HG03103 (cell line): ENCODE measurements around the gene ZCCHC2.

Experiments
- ATAC-seq: cut with Tn5 transposase; IDR thresholded peaks from one replicate; pipeline ENCODE4 v1.9.1; 2021; ENCODE audit warnings: low read depth; ENCODE audit not compliant: unreplicated experiment

ZCCHC2 gene

DNA sequence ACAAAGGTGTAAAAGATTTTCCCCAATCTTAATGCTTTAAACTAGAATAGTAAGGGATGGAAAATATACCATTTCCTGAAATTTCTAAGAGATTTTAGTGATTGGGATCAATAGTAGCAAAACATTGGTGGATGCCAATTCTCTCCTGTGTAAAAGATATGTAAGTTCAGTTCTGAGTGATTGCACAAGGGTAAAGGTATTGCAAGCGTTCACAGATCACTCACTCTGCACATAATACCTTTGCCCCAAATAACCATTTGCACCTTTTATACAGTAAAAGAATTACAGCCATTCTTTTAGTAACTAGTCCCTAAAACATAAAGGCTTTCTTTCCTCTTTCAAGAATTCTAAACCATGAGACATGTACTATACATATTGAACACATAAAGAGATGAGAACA lies 13.0 kb upstream of the ZCCHC2 start:
- ATAC-seq: no peak

DNA sequence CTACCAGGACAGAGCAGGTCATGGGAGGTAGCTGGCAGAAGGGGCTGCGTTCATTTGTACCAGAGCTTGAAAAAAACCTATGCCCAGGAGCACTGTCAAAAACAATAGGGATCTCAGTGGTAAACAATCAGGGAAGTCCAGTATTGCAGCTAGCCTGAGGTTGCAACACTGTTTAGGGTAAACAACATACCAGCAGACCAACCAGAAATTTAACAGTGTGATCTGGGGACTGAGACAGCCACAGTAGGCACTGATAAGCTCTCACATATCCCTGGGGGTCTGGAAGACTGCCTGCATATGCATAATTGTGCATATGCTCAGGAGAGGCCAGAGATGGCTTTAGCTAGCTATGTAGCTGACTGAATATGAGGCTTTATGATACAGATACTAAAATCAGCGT lies 12.0 kb upstream of the ZCCHC2 start:
- no peak for ATAC-seq

DNA sequence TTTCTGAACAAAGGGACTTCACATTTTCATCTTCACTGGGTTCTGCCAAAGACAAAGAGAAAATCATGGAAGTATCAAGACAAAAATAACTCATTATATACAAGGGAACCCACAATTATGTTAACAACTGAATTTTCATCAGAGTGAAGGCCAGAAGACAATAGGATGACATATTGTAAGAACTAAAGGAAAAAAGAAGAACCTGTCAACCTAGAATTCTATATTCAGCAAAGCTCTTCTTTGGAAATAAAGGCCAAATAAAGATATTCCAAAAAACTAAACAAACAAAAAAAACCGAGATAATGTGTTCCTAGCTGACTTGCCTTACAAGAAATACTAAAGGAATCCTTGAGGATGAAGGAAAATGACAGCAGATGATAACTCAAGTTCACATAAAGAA lies 10.3 kb upstream of the ZCCHC2 start:
- no peak for ATAC-seq

DNA sequence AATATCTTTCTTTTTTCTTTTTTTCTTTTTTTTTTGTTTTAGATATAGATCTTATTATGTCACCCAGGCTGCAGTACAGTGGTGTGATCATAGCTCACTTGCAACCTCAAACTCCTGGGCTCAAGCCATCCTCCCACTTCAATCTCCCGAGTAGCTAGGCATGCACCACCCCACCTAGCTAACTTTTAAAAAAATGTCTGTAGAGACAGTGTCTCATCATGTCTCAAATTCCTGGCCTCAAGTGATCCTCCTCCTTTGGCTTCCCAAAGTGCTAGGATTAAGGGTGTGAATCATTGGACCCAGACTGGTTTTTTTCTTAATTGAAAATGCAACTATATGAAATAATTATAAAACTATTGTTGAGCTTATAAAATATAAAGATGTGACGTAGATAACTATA lies 9.8 kb upstream of the ZCCHC2 start:
- no peak for ATAC-seq

DNA sequence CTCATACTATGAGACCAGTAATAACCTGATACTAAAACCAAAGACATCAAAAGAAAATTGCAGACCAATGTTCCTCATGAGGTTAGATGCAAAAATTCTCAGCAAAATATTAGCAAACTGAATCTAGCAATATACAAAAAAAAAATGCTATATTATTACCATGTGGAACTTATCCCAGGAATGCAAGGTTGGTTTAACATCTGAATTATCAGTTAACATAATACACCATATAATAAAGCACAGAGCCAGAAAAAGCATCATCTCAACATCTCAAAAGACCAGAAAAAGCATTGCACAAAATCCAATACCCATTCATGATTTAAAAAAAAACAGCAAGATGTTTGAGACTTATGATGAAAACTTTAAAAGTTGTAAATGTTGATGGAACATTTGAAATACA lies 8.3 kb upstream of the ZCCHC2 start:
- ATAC-seq: no peak

DNA sequence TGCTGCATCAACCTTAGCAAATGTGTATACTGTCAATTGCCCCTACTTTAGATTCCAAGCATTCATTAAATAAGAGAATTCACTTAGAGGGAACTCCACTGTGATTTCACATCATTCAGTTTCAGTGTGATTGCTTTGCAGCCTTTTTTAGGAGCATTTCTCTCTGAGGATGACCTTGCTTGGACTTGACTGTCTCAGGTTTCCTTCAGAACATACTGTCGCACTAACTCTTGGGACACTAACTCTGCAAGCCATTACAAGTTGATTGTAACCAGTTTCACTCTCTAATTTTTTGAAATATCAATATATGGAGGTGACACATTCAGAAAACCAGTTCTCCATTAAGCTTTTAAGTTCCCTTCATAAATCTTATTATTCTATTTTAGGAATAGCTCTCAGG lies 6.6 kb upstream of the ZCCHC2 start:
- ATAC-seq: no peak

DNA sequence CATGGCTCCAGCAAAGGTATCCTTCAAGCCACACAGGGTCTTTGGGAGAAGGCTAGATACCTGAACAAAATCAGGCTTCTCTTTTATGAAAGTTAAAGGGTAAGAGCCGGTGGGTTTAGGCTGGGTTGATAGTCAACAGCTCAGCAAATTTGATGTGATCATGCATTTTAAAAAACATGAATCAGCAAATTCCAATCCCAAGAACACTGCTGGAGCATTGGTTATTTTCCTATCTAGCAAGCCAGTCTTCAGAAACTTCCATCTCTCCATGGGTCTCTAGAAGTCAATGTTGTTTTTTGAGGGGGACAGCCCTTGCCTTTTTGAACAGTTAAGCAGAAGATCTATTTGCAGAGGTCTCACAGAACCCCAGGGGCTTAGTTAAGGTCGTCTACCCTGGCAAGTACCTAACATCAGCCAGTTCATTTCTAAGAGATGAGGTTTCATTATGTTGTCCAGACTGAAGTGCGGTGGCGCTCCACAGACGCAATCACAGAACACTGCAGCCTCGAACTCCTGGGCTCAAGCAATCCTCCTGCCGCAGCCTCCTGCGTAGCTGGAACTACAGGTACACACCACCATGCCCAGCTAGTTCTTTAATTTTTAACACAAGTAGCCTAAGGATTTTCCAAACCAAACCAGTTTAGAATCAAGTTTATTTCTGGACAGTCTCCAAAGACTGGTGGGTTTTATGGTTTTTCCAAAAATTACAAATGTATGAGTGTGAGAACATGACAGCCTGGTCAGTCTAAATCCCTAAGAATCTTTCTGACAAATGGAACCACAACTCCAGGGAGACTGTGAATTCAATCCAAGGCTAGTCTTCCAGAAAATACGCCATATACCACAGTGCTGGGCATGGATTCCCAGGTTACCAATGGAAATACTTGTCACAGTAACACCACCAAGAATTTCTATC lies 4.1 kb upstream of the ZCCHC2 start:
- no peak for ATAC-seq

DNA sequence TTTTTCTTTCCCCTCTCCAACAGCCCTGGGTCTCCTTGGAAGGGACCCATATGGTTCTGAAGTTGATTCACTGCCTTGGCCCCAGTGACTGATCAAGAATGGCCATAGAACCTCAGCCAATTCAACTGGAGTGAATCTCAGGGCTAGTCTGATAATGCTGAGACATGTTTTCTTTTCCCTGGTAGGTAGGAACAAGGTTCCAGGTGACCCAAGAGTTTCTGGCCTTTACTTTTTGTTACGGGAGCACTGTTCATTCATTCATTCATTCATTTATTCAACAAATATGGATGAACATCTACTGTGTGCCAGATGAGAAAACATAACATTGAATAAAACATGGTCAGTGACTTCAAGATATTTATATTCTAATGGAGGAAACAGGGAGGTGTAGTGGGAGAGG lies 3.1 kb upstream of the ZCCHC2 start:
- ATAC-seq: no peak

- no peak for ATAC-seq
Observed at GRCh38 chr18:62521082-62521481, 1.7 kb upstream of the ZCCHC2 start.

GRCh38 chr18:62521593-62521992 lies 1.2 kb upstream of the ZCCHC2 start:
- no peak for ATAC-seq

GRCh38 chr18:62522178-62522503 lies 684 bp upstream of the ZCCHC2 start:
- peak; percentile 1 for ATAC-seq

- ATAC-seq: no peak
Observed at GRCh38 chr18:62523255-62523588, 397 bp downstream of the ZCCHC2 start.

GRCh38 chr18:62523631-62524439 lies 1.0 kb downstream of the ZCCHC2 start:
- no peak for ATAC-seq

GRCh38 chr18:62524440-62525200 lies 1.8 kb downstream of the ZCCHC2 start:
- ATAC-seq: no peak

DNA sequence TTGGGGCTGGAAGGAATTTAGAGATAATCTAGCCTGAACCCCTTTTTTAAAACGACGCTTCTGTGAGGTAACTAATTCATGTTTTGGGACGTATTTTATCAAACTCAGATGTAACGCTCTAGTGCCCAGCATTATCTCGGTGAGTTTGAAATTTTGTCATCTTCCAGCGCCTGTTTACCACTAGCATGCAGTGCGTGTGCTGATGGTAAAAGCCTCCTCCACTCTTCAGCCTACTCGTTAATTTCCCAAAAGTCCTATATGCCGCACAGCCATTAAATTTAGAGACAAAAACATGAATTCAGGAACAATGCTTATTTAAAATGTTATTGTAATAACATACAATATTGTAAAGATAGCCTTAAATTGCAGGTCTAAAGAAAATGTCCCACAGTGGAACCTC lies 2.8 kb downstream of the ZCCHC2 start:
- no peak for ATAC-seq

- ATAC-seq: no peak
Observed at GRCh38 chr18:62526098-62527025, 3.5 kb downstream of the ZCCHC2 start.

GRCh38 chr18:62529597-62529996 lies 6.8 kb downstream of the ZCCHC2 start:
- no peak for ATAC-seq

GRCh38 chr18:62531078-62531477 lies 8.3 kb downstream of the ZCCHC2 start:
- ATAC-seq: no peak

DNA sequence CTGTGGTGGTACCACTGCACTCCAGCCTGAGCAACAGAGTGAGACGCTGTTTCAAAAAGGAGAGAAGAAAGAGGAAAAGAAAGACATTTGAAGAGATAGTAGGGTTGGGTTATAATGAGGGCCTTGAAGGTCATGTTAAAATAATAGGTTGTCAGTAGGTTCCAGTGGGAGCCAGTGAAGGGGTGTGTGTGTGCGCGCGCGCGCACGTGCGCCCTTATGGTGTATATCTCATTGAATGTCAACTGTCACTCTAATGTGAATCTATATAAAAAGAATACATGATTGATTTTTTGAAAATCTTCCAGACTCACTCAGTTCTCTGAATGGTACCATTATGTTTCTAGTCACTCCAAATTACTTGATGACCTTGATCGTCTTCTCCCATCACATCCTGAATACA lies 9.1 kb downstream of the ZCCHC2 start:
- no peak for ATAC-seq

DNA sequence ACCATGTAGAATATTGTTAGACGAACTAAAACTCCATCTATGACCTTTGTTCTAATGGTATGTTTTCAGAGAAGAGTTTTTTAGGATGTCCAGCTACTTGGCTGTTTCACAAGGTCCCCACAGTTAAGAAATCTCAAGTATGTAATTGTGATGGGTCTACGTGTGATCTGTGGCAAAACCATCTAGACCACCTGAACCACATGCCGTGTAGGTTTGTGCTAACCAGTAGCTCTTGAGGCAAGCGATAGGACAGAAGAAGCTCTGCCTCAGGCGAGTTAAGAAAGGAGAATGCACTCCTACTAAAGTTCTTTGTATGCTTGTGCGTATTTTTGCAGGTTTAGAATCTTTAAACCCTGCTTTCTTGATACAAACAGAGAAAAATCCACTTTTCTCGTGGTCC lies 13.2 kb downstream of the ZCCHC2 start:
- ATAC-seq: no peak
